T-helper 9 cell (primary cell): ENCODE measurements around the gene CYP1B1.
"Not testable (repeated sequence)": the region's sequence is repeated elsewhere in the genome, so short reads cannot be mapped to it uniquely, and the experiment has no call there.

Source experiments
- DNase-seq: peaks from one replicate; pipeline ENCODE4 v3.0.0-alpha.2; 2020
- total RNA-seq, 2 donors: gene quantifications; one replicate each; lab custom pipeline; 2026; lab: John Stamatoyannopoulos, UW

The CYP1B1 gene
- total RNA-seq, result 0.24 to 0.84 reads per million in 2 donors

DNA sequence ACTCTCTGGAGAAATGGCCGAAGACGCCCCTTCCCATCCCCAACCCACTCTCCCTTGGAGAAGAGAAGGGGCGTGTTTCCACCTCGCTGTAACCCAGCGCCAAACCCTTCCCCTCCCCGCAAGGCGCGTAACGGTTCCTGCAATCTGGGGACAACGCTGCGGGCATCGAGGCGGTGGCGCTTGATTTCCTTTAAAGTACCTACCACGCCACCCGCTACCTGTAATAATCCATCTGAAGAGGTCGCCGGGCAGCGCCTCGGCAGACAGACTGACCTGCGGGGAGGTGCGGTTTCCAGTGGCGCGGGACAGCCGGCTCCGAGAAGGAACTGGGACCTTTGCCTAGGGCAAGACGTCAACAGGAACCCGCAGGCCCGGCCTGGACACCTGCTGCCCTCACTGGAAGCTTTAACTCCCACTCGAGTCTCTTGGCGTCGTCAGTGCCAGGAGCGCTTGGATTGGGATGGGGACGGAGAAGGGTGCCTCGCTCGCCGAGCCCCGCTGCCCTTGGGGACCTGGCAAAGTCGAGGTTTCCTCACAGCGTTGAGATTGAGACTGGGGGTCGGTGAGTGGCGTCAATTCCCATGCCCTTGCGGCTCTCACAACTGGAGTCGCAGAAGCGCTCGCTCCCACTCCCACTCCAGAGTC is at the start of gene CYP1B1:
CYP1B1 (minus strand) TSS at position 645 of the 645 bp plus-strand sequence. CDS start 763 bp downstream, outside the sequence.
- no peak for DNase-seq

DNA sequence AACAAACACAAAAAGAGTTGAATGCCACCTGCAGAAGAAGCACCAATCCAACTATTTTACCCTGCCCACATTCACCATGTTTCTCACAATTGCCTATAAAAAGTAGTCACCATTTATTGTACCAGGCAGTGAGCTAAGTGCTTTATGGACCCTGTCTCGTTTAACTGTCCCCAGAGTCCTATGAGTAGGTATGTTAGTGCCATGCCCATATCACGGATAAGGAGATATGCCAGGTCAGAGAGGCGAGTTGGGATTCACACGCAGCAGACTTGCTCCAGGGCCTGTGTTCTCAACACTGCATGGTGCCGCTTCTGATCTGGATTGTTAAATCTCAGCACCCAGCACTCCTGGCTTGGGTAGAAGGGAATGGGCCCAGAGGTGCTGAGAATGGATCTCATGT is 49.1 kb upstream of the CYP1B1 start:
- DNase-seq, result no peak

DNA sequence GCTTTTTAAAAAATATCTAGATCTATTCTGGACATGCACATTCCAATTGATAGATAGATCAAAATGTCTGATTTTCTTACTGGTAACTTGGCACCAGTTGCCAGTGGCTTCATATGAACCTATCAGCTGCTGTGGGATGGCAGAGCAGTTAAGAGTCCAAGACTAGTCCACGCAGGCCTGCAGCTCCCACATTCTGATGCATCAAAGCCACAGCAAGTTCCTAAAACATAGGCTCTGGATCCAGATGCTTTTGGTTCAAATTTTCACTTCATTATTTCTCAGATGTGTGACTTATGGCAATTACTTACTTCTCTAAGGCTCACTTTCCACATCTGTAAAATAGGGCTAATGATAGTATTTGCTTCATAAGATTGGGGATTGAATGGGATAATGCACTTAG is 48.0 kb upstream of the CYP1B1 start:
- DNase-seq, result no peak

DNA sequence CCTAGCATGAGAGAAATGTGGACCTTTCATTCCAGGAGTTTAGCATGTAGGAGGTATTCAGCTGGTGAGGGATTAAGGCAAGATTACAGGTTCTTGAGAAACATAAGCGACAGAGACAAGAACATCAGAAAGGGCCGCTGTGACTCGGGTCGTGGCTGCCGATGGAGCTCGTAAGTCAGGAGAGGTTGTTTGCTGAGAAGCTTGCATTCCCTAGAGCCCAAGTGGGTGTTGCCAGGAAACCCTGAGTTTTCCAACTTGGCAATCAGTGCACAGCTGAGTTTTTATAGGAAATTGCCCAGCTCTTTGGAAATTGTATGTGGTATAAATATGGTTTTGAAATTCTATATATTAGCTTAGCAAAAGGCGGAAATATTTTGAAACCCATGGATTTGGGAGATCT is 46.4 kb upstream of the CYP1B1 start:
- DNase-seq, result no peak

DNA sequence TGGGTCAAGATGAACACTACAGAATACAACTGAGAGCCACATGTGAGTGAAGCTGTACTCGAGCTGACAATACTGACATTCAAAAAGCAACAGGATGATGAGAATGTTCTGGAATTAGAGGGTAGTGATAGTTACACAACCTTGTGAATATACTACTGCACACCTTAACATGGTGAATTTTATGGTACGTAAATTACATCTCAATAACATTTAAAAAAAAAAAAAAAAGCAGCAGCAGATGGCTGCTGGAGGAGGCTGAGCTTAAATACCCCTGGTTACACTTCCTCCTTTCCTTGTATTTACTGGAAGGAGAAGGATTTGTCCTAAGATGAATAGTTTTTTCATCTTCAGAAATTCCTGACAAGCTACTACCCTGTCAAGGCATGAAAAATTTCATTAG is 45.5 kb upstream of the CYP1B1 start:
- no peak for DNase-seq

DNA sequence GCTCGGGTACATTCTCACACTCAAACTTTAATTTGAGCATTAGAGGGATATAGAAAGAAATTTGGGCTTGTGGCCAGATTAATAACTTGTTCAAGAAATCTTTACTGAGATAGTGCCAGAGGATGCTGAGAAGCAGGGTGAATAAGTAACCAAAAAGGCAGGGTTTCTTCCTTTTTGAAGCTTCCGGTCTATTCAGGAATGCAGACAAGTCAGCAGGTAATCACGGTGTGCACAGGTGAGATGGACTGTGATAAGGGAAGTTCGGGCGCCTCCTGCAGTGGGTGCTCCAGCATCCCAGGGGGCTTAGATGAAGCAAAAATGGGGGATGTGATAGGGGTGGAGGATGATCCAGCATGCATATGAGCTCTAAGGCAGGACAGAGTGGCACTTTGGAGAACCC is 44.9 kb upstream of the CYP1B1 start:
- DNase-seq, result no peak

DNA sequence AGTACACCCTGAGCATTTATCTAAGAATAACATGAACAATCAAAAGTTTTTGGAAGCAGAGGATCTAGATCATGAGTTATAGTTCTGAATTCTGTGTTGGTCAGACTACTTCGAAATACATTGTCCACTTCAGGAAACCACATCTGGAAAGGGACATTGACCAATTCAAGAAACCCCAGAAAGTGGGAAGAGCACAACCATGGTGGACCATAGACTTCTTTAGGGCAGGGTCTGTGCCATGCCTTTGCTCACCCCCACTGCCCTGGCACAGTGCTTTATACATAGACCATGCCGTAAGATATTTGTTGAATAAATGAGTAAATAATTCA is 44.3 kb upstream of the CYP1B1 start:
- DNase-seq, result no peak

DNA sequence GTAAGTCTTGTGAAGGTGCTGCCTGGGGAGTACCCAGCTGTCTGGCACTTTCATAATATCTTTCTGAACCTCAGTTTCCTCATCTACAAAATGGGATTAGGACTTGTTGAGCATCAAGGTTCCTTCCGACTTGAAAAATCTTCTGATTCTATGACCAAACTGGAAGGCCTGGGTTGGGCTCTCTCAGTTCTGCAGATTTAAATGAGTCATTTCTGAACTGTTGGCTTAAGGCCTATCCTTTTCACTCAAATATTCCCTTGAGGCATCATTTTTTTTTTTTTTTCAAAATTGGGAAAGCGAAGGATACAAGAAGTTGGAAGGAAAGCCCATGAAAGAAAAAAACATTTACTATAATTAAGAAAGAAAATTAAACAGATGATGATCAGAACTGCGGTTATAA is 40.8 kb upstream of the CYP1B1 start:
- no peak for DNase-seq

DNA sequence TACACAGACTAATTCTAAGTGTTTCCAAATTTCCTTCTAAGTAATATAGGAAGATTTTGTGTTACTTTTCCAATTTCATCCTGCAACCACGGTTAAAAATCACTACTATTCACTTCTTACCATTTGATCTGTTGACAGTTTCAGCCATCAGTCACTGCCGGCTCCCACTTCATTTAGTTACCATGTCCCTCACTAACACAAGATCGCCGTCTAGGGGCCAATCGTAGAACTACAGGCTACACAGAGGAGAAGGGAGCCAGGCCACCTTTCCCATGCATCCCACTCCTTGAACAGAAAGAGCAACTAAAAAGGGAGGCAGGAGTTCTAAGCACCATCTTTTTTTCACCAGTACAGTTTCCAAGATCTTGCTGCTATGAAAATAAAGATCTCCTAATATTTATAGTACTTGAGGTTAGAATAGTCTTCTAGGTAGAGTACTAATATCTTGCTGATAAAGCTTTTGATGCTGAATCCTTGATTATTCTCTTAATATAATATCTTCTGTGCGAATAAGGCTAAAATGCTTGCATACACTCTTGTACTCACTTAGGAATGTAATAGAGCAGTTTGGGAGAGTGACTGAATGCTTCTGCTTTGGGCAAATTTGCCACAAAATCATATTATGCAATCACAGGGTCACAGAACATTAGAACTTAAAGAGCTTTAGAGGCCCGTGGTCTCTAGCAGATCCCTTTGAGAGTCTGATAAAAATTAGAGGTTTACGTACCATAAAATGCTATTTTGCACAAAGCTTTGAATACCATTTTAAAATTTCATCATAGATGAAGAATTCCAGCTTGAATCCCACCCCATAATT is 39.5 kb upstream of the CYP1B1 start:
- DNase-seq, result peak; percentile 40

DNA sequence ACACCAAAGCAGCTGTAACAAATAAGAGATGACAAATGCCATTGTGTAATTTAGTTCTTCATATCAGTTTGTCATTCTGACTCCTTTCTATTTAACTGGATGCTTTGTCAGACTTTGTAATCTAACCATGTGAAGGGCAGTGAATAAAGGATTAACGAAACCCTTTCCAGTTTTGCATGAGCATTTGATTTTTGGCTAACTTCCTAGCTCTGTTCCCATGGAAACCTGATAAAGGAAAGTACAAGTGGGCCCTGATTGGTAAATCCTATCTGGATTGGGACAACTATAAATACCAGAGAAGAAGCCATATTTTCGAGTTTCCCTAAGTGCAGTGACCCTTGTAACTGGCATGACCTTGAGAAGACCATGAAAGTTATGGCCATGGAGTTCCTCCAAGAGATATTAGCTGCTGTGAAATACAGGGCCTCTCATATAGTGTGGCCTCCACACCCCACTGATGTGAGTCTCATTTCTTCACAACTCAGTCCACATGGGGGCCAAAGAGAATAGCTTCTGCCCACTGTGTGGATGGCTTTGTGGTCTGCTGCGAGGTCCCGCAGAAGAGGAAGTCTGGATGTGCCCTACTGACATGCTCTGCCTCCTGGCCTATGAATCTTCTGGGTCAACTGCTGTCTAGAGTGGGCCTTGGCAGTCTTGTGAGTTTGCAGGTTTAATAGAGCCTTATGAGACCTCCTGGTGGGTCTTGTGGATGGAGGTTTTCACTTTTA is 38.2 kb upstream of the CYP1B1 start:
- no peak for DNase-seq

DNA sequence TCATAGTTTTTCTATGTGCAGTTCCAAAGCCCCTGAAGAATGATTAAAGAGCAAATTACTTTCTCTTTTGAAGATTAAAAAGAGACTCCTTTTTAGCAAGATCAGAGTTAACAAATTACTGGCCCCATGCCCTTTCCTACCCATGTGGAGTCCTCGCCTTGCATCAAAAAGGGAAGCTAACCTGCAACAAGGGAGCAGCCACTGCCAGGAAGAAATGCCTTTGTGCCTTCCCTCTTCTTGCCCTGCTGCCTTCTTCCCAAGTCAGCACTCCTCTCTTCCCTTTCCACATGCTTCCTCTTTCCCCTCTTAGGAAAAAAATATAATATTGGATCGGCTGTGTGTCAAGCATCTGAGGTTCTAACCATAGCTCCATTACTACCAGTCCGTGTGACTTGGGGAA is 37.1 kb upstream of the CYP1B1 start:
- DNase-seq, result no peak

DNA sequence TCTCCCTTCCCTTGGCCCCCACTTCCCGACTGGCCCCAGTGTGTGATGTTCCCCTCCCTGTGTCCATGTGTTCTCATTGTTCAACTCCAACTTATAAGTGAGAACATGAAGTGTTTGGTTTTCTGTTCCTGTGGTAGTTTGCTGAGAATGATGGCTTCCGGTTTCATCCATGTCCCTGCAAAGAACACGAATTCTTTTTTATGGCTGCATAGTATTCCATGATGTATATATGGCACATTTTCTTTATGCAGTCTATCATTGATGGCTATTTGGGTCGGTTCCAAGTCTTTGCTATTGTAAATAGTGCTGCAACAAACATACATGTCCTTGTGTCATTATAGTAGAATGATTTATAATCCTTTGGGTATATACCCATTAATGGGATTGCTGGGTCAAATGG is 35.4 kb upstream of the CYP1B1 start:
- DNase-seq, result not testable (repeated sequence)

DNA sequence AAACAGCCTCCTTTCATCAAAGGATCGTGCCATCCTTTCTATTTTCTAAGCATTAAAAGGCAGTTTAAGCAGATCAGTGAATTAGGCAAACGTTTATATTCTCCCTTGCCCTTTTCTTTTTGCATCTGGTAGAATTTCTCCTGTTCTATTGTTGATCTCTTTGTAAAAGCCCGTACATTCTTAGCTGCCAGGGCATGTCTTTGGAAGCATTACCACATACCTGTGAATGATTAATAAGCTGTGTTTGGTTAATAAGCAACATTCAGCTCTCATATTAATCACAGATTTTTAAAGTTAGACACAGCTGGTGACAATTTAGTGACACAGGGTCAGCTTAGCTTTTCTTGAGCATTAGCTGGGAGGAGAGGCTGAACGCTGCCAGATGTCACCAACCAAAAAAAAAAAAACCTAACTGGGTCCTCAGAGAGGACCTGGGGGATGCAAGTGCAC is 33.8 kb upstream of the CYP1B1 start:
- no peak for DNase-seq

DNA sequence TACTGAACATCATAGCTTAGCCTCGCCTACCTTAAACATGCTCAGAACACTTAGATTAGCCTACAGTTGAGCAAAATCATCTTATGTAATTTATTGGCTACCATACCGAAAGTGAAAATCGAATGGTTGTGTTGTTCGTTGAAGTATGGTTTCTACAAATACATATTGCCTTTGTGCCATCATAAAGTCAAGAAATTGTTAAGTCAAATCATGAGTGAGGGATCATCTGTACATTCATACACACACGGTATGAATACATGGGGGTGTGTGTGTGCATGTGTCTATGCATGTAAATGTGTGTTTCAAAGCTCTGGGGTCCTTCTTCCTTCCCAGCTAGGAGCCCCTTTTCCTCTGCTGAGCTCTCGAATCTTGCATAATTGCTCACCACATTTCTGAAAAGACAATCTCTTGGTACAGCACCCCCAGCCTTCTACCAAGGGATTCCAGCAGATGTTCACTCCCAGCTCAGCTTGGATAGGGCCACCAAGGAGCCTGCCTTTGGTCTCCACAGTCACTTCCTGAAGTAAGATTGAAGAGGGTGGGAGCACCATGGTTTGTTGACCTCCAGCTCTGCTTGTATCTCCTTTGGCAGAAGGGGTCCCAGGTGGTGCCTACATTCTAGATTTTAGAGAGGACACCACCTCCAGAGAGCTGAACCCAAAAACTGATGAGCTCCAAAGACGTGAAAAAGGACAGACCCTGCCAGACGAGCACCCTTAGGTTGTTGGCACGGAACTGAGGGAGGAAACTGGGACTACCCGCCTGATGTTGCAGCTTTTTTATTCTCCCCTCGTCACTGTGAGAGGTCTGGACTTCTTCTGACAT is 33.2 kb upstream of the CYP1B1 start:
- no peak for DNase-seq

DNA sequence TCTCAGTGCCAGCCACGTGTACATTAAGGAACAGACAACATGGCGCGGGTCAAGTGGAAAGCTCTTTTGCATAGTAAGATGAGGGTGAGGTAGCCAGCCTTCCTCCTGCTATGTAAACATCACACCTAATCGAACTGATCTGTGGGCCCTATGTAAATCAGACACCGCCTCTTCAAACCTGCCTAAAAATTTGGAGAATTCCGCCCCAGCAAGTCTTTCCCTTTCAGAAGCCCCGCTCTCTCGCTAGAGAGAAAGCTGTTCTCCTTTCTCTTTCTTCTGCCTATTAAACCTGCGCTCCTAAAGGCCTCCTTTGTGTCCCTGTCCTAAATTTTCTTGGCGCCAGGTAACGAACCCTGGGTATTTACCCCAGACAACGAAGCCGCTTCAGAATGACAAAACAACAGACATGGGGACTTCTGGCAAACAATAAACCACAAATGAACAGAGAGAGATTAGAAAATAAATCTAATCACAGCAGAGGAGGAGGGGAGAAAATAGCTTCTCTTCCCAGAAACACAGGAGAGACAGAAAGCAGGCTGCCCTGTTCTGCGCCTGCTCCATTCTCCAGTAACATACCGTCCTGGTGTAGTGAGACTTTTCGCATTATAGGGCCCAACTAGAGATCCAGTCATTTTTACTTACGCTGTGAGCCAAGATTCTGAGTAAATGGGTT is 31.9 kb upstream of the CYP1B1 start:
- no peak for DNase-seq

DNA sequence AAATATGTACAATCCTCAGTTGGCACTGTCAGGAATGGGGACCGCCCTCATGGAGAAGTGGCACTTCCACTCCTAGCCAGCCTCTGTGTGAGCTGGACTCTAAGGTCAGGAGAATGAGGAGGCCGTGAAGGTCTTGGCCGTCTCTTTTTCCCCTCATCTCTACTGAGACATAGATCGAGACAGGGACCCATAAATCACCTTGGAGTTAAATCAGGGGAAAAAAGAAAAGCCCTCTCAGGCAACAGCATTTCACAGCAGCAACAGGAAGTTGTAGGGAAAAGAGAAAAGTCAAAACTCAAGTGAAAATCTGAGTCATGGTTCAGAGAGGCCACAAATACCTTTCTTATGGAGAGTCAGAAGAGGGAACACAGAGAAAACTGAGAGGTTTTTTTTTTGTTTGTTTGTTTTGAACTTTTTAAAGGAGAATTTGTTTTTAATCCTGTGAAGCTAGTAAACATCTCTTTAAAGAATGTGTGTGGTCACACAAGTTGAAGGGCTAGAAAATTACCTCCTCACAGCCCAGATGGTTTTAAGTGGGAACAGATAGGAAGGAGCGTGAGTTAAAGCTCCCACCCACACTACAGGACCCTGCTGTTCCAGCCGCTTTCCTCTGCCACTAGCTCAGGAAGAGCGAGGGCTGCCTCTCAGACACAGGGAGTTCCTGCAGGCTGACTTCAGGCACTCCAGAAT is 30.6 kb upstream of the CYP1B1 start:
- no peak for DNase-seq

DNA sequence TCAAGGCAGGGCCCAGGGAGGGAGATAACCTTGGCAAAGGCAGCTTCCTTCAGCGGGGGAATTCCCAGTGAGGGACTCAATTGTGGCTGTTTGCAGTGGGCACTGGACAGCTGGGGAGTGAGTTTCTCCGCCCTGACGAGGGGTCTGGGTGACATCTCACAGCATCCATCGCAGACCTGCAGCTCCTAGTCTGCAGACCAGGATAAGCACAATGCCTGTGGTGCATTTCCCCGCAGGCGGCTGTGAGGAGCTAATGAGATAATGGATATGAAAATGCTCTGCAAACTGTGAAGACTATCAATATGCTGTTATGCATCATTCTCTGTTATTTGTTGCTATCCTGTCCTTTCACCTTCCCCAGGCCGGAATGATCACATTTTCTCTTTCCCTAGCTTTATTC is 30.0 kb upstream of the CYP1B1 start:
- no peak for DNase-seq

DNA sequence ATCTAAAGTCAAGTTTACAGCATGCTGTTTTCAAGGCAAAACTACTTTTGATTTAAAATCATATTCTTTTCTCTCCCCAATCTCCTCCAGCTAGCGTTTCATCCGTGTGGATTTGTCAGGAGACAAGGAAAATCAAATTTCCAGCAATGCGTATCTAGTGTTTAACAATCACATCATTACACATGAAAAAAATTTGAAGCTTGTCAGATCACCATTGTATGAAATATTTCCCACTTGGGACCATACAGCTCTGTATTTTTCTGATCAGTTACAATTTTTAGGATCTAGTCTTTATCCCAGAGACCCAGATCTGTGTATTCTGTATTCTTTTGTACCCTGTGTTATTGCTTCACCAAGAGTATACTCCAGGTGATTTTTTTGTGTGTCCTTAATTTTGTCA is 28.6 kb upstream of the CYP1B1 start:
- no peak for DNase-seq

DNA sequence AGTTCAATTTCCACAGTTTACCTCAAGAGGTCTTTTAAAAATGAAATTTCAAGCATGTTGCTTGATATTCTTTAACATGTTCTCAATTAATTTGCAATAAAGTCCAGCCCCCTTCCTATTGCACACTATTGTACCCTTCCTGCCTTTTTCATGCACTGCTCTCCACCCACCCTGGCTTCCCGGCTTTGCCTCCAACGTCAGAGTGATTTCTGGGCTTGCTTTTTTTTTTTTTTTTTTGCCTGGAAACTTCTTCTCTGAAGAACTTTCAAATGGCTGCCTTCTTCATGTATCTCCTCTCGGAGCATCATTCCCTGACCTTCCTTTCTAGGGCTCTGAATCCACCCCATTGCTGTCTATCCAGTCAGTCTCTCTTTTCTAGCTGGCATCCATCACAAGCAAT is 24.4 kb upstream of the CYP1B1 start:
- no peak for DNase-seq

DNA sequence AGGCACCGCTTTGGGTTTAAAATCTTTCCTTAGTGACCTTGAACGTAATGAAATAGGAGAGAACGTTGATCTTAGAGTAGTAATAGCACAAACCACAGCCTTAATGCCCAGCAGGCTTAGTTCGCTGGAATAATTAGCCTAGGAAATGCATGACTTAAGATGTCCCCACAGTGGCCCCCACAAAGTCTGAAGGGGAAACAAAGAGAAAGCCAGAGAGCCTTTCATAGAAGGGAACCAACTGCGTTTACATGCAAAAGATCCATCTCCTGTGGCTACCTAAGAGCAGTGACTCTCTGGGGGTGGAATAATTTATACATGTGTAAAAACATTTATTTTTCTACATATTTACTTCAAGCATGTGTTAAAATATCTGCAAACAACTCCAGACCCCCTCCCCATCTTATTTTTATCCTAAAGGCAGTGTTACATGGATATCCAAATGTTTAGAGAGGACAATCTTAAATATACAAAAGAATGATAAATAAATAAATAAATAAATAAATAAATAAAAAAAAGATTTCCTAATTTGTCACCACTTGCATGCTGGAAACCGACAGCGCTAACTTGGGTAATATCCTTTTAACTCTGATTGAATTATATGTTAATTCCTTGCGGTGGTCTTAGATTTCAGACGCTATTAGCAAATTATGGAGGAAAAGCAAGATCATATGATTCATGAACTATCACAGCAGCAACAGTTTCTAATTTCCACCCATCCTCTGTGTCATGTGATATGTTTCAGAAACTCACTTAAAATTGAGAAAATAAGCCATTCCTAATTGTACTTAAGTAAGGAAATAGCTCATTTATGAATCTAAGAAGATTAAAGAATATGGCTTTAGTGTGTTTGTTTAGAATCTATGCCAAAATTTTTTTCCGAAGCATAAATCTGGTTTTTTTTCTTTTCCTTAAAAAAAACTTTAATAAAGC is 23.4 kb upstream of the CYP1B1 start:
- DNase-seq, result no peak
